Caco-2 (cell line): ENCODE measurements around the gene NLGN3. TPM values are rescaled to one million over a fixed set of nuclear protein-coding genes. Genes with fewer than 3 reads are reported as not detected.

Source experiments
- BruUV-seq: library from RNA; stranded (reverse); fragments of 400-500 nt; replicated peaks from 2 replicates; lab custom pipeline; 2021; lab: Mats Ljungman, UMichigan
- CTCF ChIA-PET: fragments of 300-600 bp; sonication (Branson Sonifier 250); formaldehyde crosslinking; loops from one replicate; lab custom pipeline; 2022; ENCODE audit warnings: antibody characterized with exemption; lab: Charles Lee
- POLR2A ChIA-PET: fragments of 300-600 bp; sonication (Branson Sonifier 250); formaldehyde crosslinking; loops from one replicate; lab custom pipeline; 2022; ENCODE audit warnings: antibody characterized with exemption; lab: Charles Lee
- DNase-seq, 2 experiments: peaks; one replicate each; pipeline versions ENCODE4 v3.0.0 to v3.0.0-alpha.2; 2020 to 2022
- H3K27me3 ChIP-seq: replicated peaks from 2 replicates; pipeline ENCODE4 v1.6.0; 2011; ENCODE audit warnings: low read length; ENCODE audit not compliant: control insufficient read depth, insufficient read depth
- H3K36me3 ChIP-seq: 2 replicates; pipeline ENCODE4 v1.5.1; 2011; ENCODE audit warnings: low read length; ENCODE audit not compliant: control insufficient read depth, insufficient read depth
- H3K4me1 ChIP-seq: fragments of 250-450 bp; sonication (Bioruptor Pico); 2 replicates; pipeline ENCODE4 v1.5.1; 2020; ENCODE audit warnings: mild to moderate bottlenecking
- H3K4me3 ChIP-seq: 2 replicates; pipeline ENCODE4 v1.5.1; 2011; ENCODE audit warnings: low read depth, mild to moderate bottlenecking, control low read depth, low read length
- H3K9me3 ChIP-seq: fragments of 250-450 bp; sonication (Bioruptor Pico); 2 replicates; pipeline ENCODE4 v1.5.1; 2020; ENCODE audit warnings: mild to moderate bottlenecking, moderate library complexity
- H3K27ac Mint-ChIP-seq: one replicate; pipeline ENCODE4 v1.8.0; 2022; ENCODE audit warnings: mixed read lengths; ENCODE audit not compliant: unreplicated experiment
- H3K27me3 Mint-ChIP-seq: one replicate; pipeline ENCODE4 v1.8.0; 2022; ENCODE audit warnings: mixed read lengths; ENCODE audit not compliant: insufficient read depth, unreplicated experiment
- H3K36me3 Mint-ChIP-seq: one replicate; pipeline ENCODE4 v1.8.0; 2022; ENCODE audit warnings: mild to moderate bottlenecking, mixed read lengths; ENCODE audit not compliant: insufficient read depth, unreplicated experiment
- H3K4me1 Mint-ChIP-seq: one replicate; pipeline ENCODE4 v1.8.0; 2022; ENCODE audit warnings: low read depth, mixed read lengths; ENCODE audit not compliant: unreplicated experiment
- H3K4me3 Mint-ChIP-seq: one replicate; pipeline ENCODE4 v1.8.0; 2022; ENCODE audit warnings: mild to moderate bottlenecking, moderate library complexity, mixed read lengths; ENCODE audit not compliant: unreplicated experiment
- H3K9me3 Mint-ChIP-seq: one replicate; pipeline ENCODE4 v1.8.0; 2022; ENCODE audit warnings: mixed read lengths; ENCODE audit not compliant: unreplicated experiment
- CTCF ChIP-seq, 2 experiments: fragments of 200-600 bp in 1 of 2; IDR thresholded peaks; 1 replicate in 1 of 2; 2 replicates in 1 of 2; pipeline versions ENCODE4 v1.5.1 to v1.8.0; 2011 to 2022; ENCODE audit warnings: antibody characterized with exemption in 1 of 2, control low read depth in 1 of 2, inconsistent platforms in 1 of 2, low read depth in 1 of 2, low read length in 1 of 2, mild to moderate bottlenecking in 1 of 2, moderate library complexity in 1 of 2; ENCODE audit not compliant: insufficient read depth in 1 of 2, severe bottlenecking in 1 of 2, unreplicated experiment in 1 of 2
- intact Hi-C: fragments of 100-400 bp; cut with micrococcal nuclease; formaldehyde crosslinking; loops from one replicate; pipeline ENCODE4 v1.10.0; 2022; ENCODE audit not compliant: unreplicated experiment
- total RNA-seq: library from RNA; stranded (reverse); gene quantifications from 2 replicates; pipeline ENCODE4 v1.2.3, GENCODE V29; 2022

Gene NLGN3
- total RNA-seq, 1 experiment from 2014 or later, result 0.61 TPM

GRCh38 chrX:71215338-71215912 lies 70.8 kb downstream of the NLGN3 start:
- H3K27ac Mint-ChIP-seq, result peak overlapping the region; percentile 73
- no peaks in the 10 kb centered on the region for H3K27me3 Mint-ChIP-seq
- CTCF ChIA-PET, result interaction anchor here (0.5 to 0.6 kb wide), 2 partner anchors 68 to 158 kb away, joined by 4 to 5 read pairs; partner anchors contain the start of gene NONO
- peaks cover 40% of the 10 kb centered on the region for H3K4me1 Mint-ChIP-seq
- Histone ChIP-seq H3K27me3 (no peaks in the 10 kb centered on the region), H3K9me3 (no peaks in the 10 kb centered on the region), H3K36me3 (no peaks in the 10 kb centered on the region), H3K4me1 (peaks cover 24% of the 10 kb centered on the region), H3K4me3 (peak overlapping the region; percentile 52)
- POLR2A ChIA-PET, result interaction anchor here (0.5 kb wide), 1 partner anchor 215 kb away, joined by 3 read pairs; no protein-coding TSS in a partner anchor
- DNase-seq, result no peak
- intact Hi-C loops, result loop anchor here (10.0 kb wide), 1 partner anchor 69 kb away; the partner anchor contains the start of gene NONO
- TF ChIP-seq CTCF (IDR thresholded peaks at IDR 0.05; ENCODE audit: insufficient read depth in 1 of 2, low read depth in 1 of 2, low read length in 1 of 2, severe bottlenecking in 1 of 2, unreplicated experiment in 1 of 2), result no peak
- H3K9me3 Mint-ChIP-seq, result no peaks in the 10 kb centered on the region
- peak overlapping the region; percentile 79 for H3K4me3 Mint-ChIP-seq
- H3K36me3 Mint-ChIP-seq, result peaks cover 14% of the 10 kb centered on the region
- TSS peak; percentile 55 for BruUV-seq

GRCh38 chrX:71216485-71216884 lies 71.8 kb downstream of the NLGN3 start:
- intact Hi-C loops, result loop anchor here (10.0 kb wide), 1 partner anchor 68 kb away; the partner anchor contains the start of gene NONO
- H3K4me3 Mint-ChIP-seq, result peak overlapping the region; percentile 65

More at GRCh38 chrX:71216485-71216884, 71.8 kb downstream of the NLGN3 start:
- CTCF ChIA-PET, result no interaction called here
- no peaks in the 10 kb centered on the region for H3K27me3 Mint-ChIP-seq
- POLR2A ChIA-PET, result interaction anchor here (0.6 to 1.7 kb wide), 3 partner anchors 35 to 239 kb away, joined by 3 to 8 read pairs (median 5); no protein-coding TSS in a partner anchor
- no TSS peak for BruUV-seq
- H3K27me3 ChIP-seq, result no peaks in the 10 kb centered on the region
- DNase-seq, result no peak
- no peak for TF ChIP-seq CTCF (IDR thresholded peaks at IDR 0.05; ENCODE audit: insufficient read depth in 1 of 2, low read depth in 1 of 2, low read length in 1 of 2, severe bottlenecking in 1 of 2, unreplicated experiment in 1 of 2)
- H3K36me3 ChIP-seq, result no peaks in the 10 kb centered on the region
- H3K9me3 Mint-ChIP-seq, result no peaks in the 10 kb centered on the region
- H3K36me3 Mint-ChIP-seq, result peaks cover 14% of the 10 kb centered on the region
- H3K9me3 ChIP-seq, result no peaks in the 10 kb centered on the region
- H3K4me1 ChIP-seq, result peaks cover 24% of the 10 kb centered on the region
- H3K27ac Mint-ChIP-seq, result peak overlapping the region; percentile 73
- H3K4me3 ChIP-seq, result peak overlapping the region; percentile 32
- H3K4me1 Mint-ChIP-seq, result peaks cover 40% of the 10 kb centered on the region
